CD14-positive monocyte (primary cell): ENCODE measurements around the gene TTC12. TPM values are rescaled to one million over a fixed set of nuclear protein-coding genes. Genes with fewer than 3 reads are reported as not detected.

Experiments used
- DNase-seq, 3 donors: peaks; one replicate each; pipeline ENCODE4 v3.0.0-alpha.2; 2011 to 2022
- H2AFZ ChIP-seq: 2 replicates; pipeline ENCODE4 v1.6.0; 2012; ENCODE audit warnings: mild to moderate bottlenecking, low read depth, low read length, inconsistent platforms; ENCODE audit not compliant: insufficient read depth, poor library complexity, severe bottlenecking
- H3K27ac ChIP-seq, 2 donors: 1 replicate in 1 of 2; 2 replicates in 1 of 2; pipeline ENCODE4 v1.5.1; 2012 to 2013; ENCODE audit warnings: low read length in 2 of 2, control low read depth in 1 of 2, inconsistent platforms in 1 of 2, low read depth in 1 of 2, mild to moderate bottlenecking in 1 of 2
- H3K27me3 ChIP-seq, 2 donors: one replicate each; pipeline versions ENCODE4 v1.6.0 to v1.6.1; 2011 to 2013; ENCODE audit warnings: low read length in 2 of 2; ENCODE audit not compliant: control insufficient read depth in 2 of 2, insufficient read depth in 2 of 2
- H3K36me3 ChIP-seq, 2 donors: replicated peaks in 1 of 2; 1 replicate in 1 of 2; 2 replicates in 1 of 2; pipeline versions ENCODE4 v1.5.1 to v1.6.1; 2012 to 2013; ENCODE audit warnings: low read length in 2 of 2, control low read depth in 1 of 2, inconsistent platforms in 1 of 2, mild to moderate bottlenecking in 1 of 2; ENCODE audit not compliant: insufficient read depth in 2 of 2, control insufficient read depth in 1 of 2
- H3K4me1 ChIP-seq, 2 donors: 1 replicate in 1 of 2; 2 replicates in 1 of 2; pipeline versions ENCODE4 v1.5.1 to v1.6.1; 2012 to 2013; ENCODE audit warnings: low read length in 2 of 2, control low read depth in 1 of 2, inconsistent platforms in 1 of 2, mild to moderate bottlenecking in 1 of 2, moderate library complexity in 1 of 2; ENCODE audit not compliant: insufficient read depth in 2 of 2, control insufficient read depth in 1 of 2
- H3K4me2 ChIP-seq: replicated peaks from 2 replicates; pipeline ENCODE3; 2012; ENCODE audit warnings: low read length, moderate library complexity, mild to moderate bottlenecking; ENCODE audit not compliant: poor library complexity, severe bottlenecking; ENCODE audit errors: extremely low read depth
- H3K4me3 ChIP-seq, 3 experiments: fragments of 200-600 bp in 1 of 3; sonication (generic) in 1 of 3; replicated peaks in 1 of 3; 1 replicate in 2 of 3; 2 replicates in 1 of 3; pipeline ENCODE4 v1.5.1; 2011 to 2013; ENCODE audit warnings: low read length in 3 of 3, mild to moderate bottlenecking in 3 of 3, control low read depth in 2 of 3, low read depth in 2 of 3, inconsistent platforms in 1 of 3, moderate library complexity in 1 of 3
- H3K79me2 ChIP-seq: 2 replicates; pipeline ENCODE4 v1.6.0; 2012; ENCODE audit warnings: mild to moderate bottlenecking, control low read depth, inconsistent platforms, low read length, moderate library complexity; ENCODE audit not compliant: insufficient read depth
- H3K9ac ChIP-seq: 2 replicates; pipeline ENCODE4 v1.6.0; 2017; ENCODE audit warnings: low read length, mild to moderate bottlenecking; ENCODE audit not compliant: insufficient read depth, poor library complexity, severe bottlenecking
- H3K9me3 ChIP-seq, 2 donors: replicated peaks in 1 of 2; 1 replicate in 1 of 2; 2 replicates in 1 of 2; pipeline versions ENCODE4 v1.5.1 to v1.6.1; 2012 to 2013; ENCODE audit warnings: low read length in 2 of 2, control low read depth in 1 of 2; ENCODE audit not compliant: control insufficient read depth in 1 of 2, insufficient read depth in 1 of 2
- H4K20me1 ChIP-seq: 2 replicates; pipeline ENCODE4 v1.6.0; 2012; ENCODE audit warnings: mild to moderate bottlenecking, low read length, control low read depth, moderate library complexity; ENCODE audit not compliant: insufficient read depth
- H3K27ac Mint-ChIP-seq, 7 donors: one replicate each; pipeline ENCODE4 v1.8.0; 2020; ENCODE audit warnings: mild to moderate bottlenecking in 7 of 7, mixed read lengths in 7 of 7, moderate library complexity in 6 of 7, inconsistent platforms in 2 of 7
- H3K27me3 Mint-ChIP-seq, 3 donors: one replicate each; pipeline ENCODE4 v1.8.0; 2021 to 2022; ENCODE audit warnings: low read depth in 3 of 3, mild to moderate bottlenecking in 3 of 3, mixed read lengths in 3 of 3, moderate library complexity in 3 of 3, inconsistent platforms in 1 of 3
- H3K36me3 Mint-ChIP-seq, 2 donors: one replicate each; pipeline ENCODE4 v1.8.0; 2020; ENCODE audit warnings: mixed read lengths in 2 of 2, inconsistent platforms in 1 of 2, mild to moderate bottlenecking in 1 of 2
- H3K4me1 Mint-ChIP-seq: one replicate; pipeline ENCODE4 v1.8.0; 2020; ENCODE audit warnings: mild to moderate bottlenecking, mixed read lengths
- H3K4me3 Mint-ChIP-seq, 2 donors: one replicate each; pipeline ENCODE4 v1.8.0; 2020; ENCODE audit warnings: mild to moderate bottlenecking in 2 of 2, mixed read lengths in 2 of 2, moderate library complexity in 1 of 2
- H3K9me3 Mint-ChIP-seq, 7 donors: one replicate each; pipeline ENCODE4 v1.8.0; 2020 to 2022; ENCODE audit warnings: mixed read lengths in 7 of 7, mild to moderate bottlenecking in 6 of 7, moderate library complexity in 6 of 7, inconsistent platforms in 2 of 7
- CTCF ChIP-seq: fragments of 200-600 bp; IDR thresholded peaks from one replicate; pipeline ENCODE4 v1.8.0; 2022; ENCODE audit warnings: antibody characterized with exemption, mild to moderate bottlenecking
- WGBS: methylation state at CpG from one replicate; pipeline ENCODE4 v1.1.5; 2013; ENCODE audit warnings: missing lambda C conversion rate; ENCODE audit not compliant: insufficient coverage; 5-methylcytosine and 5-hydroxymethylcytosine counted together
- intact Hi-C, 2 donors: fragments of 100-400 bp; cut with micrococcal nuclease; formaldehyde crosslinking; loops; one replicate each; pipeline versions ENCODE4 v1.15.0 to v1.15.1; 2023
- polyA plus RNA-seq, 3 donors: library from polyadenylated mRNA; depleted of rRNA in 1 of 3; unstranded in 2 of 3; stranded (reverse) in 1 of 3; fragments of 300-500 nt in 2 of 3; fragments of >200 nt in 1 of 3; fragmentation: Illumina TruSeq in 2 of 3; gene quantifications; 1 replicate in 2 of 3; 2 replicates in 1 of 3; pipeline ENCODE4 v1.2.3, GENCODE V29; 2012 to 2021

TTC12 gene
- polyA plus RNA-seq, 3 donors = 1.7 to 3.0 (median 2.4) TPM

- DNase-seq = no peak
- Mint-ChIP-seq H3K9me3 (no peaks in the 10 kb centered on the region), H3K36me3 (no peaks in the 10 kb centered on the region), H3K4me3 (peak overlapping the region in 1 of 2 donors; percentile 52), H3K27ac (peak overlapping the region in 1 of 7 donors; percentile 50), H3K27me3 (peaks cover 6 to 22% (median 18%) of the 10 kb centered on the region in 3 donors), H3K4me1 (no peaks in the 10 kb centered on the region)
- intact Hi-C loops = loop anchor here in 1 of 2 donors (2.0 to 10.0 kb wide), 2 partner anchors 228 to 490 kb away; no protein-coding TSS in a partner anchor
- H3K9ac ChIP-seq = no peak overlapping the region
- H3K79me2 ChIP-seq = no peaks in the 10 kb centered on the region
- no peak for TF ChIP-seq CTCF
- no peaks in the 10 kb centered on the region for H4K20me1 ChIP-seq
- no peak overlapping the region for H2AFZ ChIP-seq
- no peak overlapping the region for H3K27ac ChIP-seq
- no peaks in the 10 kb centered on the region for H3K9me3 ChIP-seq
- no peaks in the 10 kb centered on the region for H3K36me3 ChIP-seq
- no peak overlapping the region for H3K4me3 ChIP-seq
- H3K27me3 ChIP-seq = peaks cover 0 to 2% of the 10 kb centered on the region in 2 donors
- H3K4me1 ChIP-seq = no peaks in the 10 kb centered on the region
- H3K4me2 ChIP-seq = no peak overlapping the region
Observed at GRCh38 chr11:113304916-113305315, 9.5 kb upstream of the TTC12 start.

GRCh38 chr11:113305440-113306336 lies 8.7 kb upstream of the TTC12 start:
- Histone ChIP-seq H3K4me1 (no peaks in the 10 kb centered on the region), H3K79me2 (no peaks in the 10 kb centered on the region), H3K9me3 (no peaks in the 10 kb centered on the region), H3K4me3 (no peak overlapping the region), H3K27me3 (no peaks in the 10 kb centered on the region), H3K36me3 (no peaks in the 10 kb centered on the region), H3K27ac (no peak overlapping the region), H3K4me2 (no peak overlapping the region), H3K9ac (no peak overlapping the region), H2AFZ (no peak overlapping the region), H4K20me1 (no peaks in the 10 kb centered on the region)
- no peaks in the 10 kb centered on the region for H3K36me3 Mint-ChIP-seq
- H3K4me3 Mint-ChIP-seq = peak overlapping the region in 1 of 2 donors; percentile 52
- H3K9me3 Mint-ChIP-seq = no peaks in the 10 kb centered on the region
- H3K4me1 Mint-ChIP-seq = no peaks in the 10 kb centered on the region
- H3K27me3 Mint-ChIP-seq = peaks cover 6 to 16% (median 16%) of the 10 kb centered on the region in 3 donors
- intact Hi-C loops = loop anchor here (2.0 to 10.0 kb wide), 2 partner anchors 227 to 489 kb away; no protein-coding TSS in a partner anchor
- no peak overlapping the region for H3K27ac Mint-ChIP-seq
- 48% methylated on average over 10 of the region's 12 CpGs for WGBS
- peak; percentile 83 for TF ChIP-seq CTCF
- DNase-seq = peak; percentile 55 to 70 (median 63)
